Keratinocyte (primary cell): ENCODE results near the gene SLC3A2.

ENCODE experiments used
- CTCF ChIP-seq, 3 experiments: IDR thresholded peaks in 1 of 3; conservative IDR thresholded peaks in 1 of 3; optimal IDR thresholded peaks in 1 of 3; 2 replicates in 2 of 3; 3 replicates in 1 of 3; pipeline versions ENCODE3 to v1.5.1; 2011; ENCODE audit warnings: low read length in 3 of 3, mild to moderate bottlenecking in 3 of 3, moderate library complexity in 2 of 3, control low read depth in 1 of 3, inconsistent platforms in 1 of 3; ENCODE audit not compliant: insufficient read depth in 2 of 3; ENCODE audit errors: extremely low read depth in 1 of 3
- EZH2 ChIP-seq: IDR thresholded peaks from one replicate; pipeline ENCODE4 v1.6.1; 2012; ENCODE audit warnings: inconsistent platforms, mild to moderate bottlenecking, low read length, moderate library complexity

- TF ChIP-seq CTCF (optimal IDR thresholded peaks at IDR 0.05 in 1 of 3, IDR thresholded peaks at IDR 0.05 in 1 of 3, conservative IDR thresholded peaks at IDR 0.05 in 1 of 3; ENCODE audit: extremely low read depth in 1 of 3, insufficient read depth in 2 of 3, low read length in 3 of 3): no peak
- no peak for TF ChIP-seq EZH2
Observed at GRCh38 chr11:62844154-62844553, 36.5 kb upstream of the SLC3A2 start.
